GM20000 (cell line): ENCODE data around the gene ARHGAP44.
A peak's percentile ranks its signal among the peaks of the same experiment; 100 is the strongest.

Source experiments
- DNase-seq: peaks from one replicate; pipeline ENCODE4 v3.0.0; 2012; ENCODE audit warnings: low spot score
- TF ChIP-seq, protein P1 (sequence below): IDR thresholded peaks from 2 replicates; pipeline ENCODE4 v1.5.1; 2012; ENCODE audit warnings: mild to moderate bottlenecking, control low read depth; ENCODE audit errors: extremely low read depth, missing control alignments

ARHGAP44 gene

GRCh38 chr17:13030459-13031300 is 241.4 kb downstream of the ARHGAP44 start:
- DNase-seq: peak; percentile 52
- TF ChIP-seq, protein P1, sequence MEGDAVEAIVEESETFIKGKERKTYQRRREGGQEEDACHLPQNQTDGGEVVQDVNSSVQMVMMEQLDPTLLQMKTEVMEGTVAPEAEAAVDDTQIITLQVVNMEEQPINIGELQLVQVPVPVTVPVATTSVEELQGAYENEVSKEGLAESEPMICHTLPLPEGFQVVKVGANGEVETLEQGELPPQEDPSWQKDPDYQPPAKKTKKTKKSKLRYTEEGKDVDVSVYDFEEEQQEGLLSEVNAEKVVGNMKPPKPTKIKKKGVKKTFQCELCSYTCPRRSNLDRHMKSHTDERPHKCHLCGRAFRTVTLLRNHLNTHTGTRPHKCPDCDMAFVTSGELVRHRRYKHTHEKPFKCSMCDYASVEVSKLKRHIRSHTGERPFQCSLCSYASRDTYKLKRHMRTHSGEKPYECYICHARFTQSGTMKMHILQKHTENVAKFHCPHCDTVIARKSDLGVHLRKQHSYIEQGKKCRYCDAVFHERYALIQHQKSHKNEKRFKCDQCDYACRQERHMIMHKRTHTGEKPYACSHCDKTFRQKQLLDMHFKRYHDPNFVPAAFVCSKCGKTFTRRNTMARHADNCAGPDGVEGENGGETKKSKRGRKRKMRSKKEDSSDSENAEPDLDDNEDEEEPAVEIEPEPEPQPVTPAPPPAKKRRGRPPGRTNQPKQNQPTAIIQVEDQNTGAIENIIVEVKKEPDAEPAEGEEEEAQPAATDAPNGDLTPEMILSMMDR: peak; percentile 59

- DNase-seq: peak; percentile 64
- TF ChIP-seq, protein P1: peak; percentile 67
These were observed 242.5 kb downstream of the ARHGAP44 start for GRCh38 chr17:13031718-13032350.

GRCh38 chr17:13035420-13035819 is 246.1 kb downstream of the ARHGAP44 start:
- TF ChIP-seq, protein P1: no peak
- no peak for DNase-seq

DNA sequence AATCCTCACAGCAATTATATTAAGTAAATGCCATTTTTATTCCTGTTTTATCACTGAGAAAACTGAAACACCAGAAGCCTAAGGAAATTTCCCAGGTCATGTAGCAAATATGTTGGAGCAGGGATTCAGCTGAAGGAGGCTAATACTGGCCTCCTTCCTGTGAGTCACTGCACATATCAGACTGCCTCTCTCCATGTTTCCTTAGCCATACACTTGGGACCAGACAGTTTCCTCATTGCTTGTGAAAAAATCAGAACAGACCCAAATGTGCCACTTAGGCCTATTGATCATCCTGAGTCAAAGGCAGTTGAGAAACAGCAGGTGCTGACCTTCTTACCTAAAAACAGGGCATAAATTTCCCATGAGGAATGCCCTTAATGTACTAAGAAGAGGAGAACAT is 247.5 kb downstream of the ARHGAP44 start:
- TF ChIP-seq, protein P1: no peak
- no peak for DNase-seq

DNA sequence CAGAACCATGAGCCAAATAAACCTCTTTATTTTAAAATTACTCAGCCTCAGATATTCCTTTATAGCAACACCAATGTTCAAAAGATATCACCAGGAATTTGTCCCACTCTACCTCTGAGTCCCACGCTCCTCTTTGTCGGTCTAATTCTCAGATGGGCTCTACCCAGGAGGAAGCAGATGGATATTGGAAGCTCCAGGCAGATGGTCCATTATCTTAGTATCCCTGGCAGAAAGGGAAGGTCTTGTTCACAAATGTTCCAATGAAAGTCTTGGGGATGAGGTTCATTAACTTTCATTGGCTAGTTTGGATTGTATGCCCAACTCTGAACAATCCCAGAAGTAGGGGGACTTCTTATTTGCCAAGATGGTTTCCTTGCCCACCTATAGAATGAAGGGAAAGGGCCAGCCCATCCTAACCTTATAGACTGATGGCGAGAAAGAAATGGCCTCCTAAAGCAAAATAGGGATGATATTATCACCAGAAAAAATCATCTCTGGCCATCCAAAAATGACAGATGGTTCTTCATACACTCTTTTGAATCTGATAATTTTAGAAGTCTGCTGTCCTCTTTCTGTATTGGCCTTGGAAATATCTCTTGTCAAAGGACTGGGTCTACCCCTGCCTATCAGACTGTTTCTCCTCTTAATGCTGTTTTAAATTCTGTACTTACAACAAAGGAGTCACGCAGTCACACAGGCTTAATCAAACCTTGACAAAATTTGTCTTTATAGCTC is 249.8 kb downstream of the ARHGAP44 start:
- TF ChIP-seq, protein P1: no peak
- DNase-seq: no peak
